H1 (cell line): ENCODE measurements around the gene TOP2A. TPM values are rescaled to one million over a fixed set of nuclear protein-coding genes. Genes with fewer than 3 reads are reported as not detected.
A peak's percentile ranks its signal among the peaks of the same experiment; 100 is the strongest.
"Not testable (repeated sequence)": the region's sequence is repeated elsewhere in the genome, so short reads cannot be mapped to it uniquely, and the experiment has no call there.

Experiments
- CTCF ChIA-PET: fragments of 300-600 bp; sonication (Branson Sonifier 250); formaldehyde crosslinking; loops from one replicate; lab custom pipeline; 2021; ENCODE audit not compliant: partially characterized antibody; lab: Charles Lee
- POLR2A ChIA-PET: fragments of 300-600 bp; sonication (Branson Sonifier 250); formaldehyde crosslinking; loops from one replicate; lab custom pipeline; 2021; ENCODE audit warnings: inconsistent platforms; ENCODE audit not compliant: partially characterized antibody; lab: Charles Lee
- DNase-seq, 2 experiments: peaks; one replicate each; pipeline versions ENCODE4 v3.0.0 to v3.0.0-alpha.2; 2010 to 2022; ENCODE audit warnings: low spot score in 2 of 2, low read depth in 1 of 2, mixed read lengths in 1 of 2
- FAIRE-seq: peaks from 2 replicates; lab custom pipeline; 2011; peaks lifted over from hg19 to GRCh38; lab: Jason Lieb, UNC
- H2AFZ ChIP-seq: 2 replicates; pipeline ENCODE4 v1.8.1; 2012; ENCODE audit warnings: low read length, inconsistent platforms
- H2AK5ac ChIP-seq: 2 replicates; pipeline ENCODE4 v1.6.1; 2013; ENCODE audit warnings: low read depth, low read length
- H2BK120ac ChIP-seq: replicated peaks from 2 replicates; pipeline ENCODE3; 2013; ENCODE audit warnings: low read depth, low read length, inconsistent platforms
- H2BK12ac ChIP-seq: 2 replicates; pipeline ENCODE4 v1.6.1; 2013; ENCODE audit warnings: low read depth, low read length
- H2BK15ac ChIP-seq: 2 replicates; pipeline ENCODE4 v1.6.1; 2013; ENCODE audit warnings: low read length
- H2BK20ac ChIP-seq: 2 replicates; pipeline ENCODE4 v1.6.1; 2013; ENCODE audit warnings: low read length
- H2BK5ac ChIP-seq: 2 replicates; pipeline ENCODE4 v1.6.1; 2013; ENCODE audit warnings: low read depth, low read length
- H3K14ac ChIP-seq: 2 replicates; pipeline ENCODE4 v1.6.1; 2013; ENCODE audit warnings: inconsistent platforms; ENCODE audit not compliant: insufficient read length
- H3K18ac ChIP-seq: 2 replicates; pipeline ENCODE4 v1.6.1; 2013; ENCODE audit warnings: low read length; ENCODE audit errors: extremely low read depth
- H3K23ac ChIP-seq: 2 replicates; pipeline ENCODE4 v1.6.1; 2013; ENCODE audit warnings: inconsistent platforms; ENCODE audit not compliant: insufficient read length
- H3K23me2 ChIP-seq: 2 replicates; pipeline ENCODE4 v1.6.1; 2013; ENCODE audit warnings: low read depth, low read length
- H3K27ac ChIP-seq: 2 replicates; pipeline ENCODE4 v1.6.1; 2011; ENCODE audit warnings: low read depth, low read length, inconsistent platforms
- H3K27me3 ChIP-seq, 4 experiments: replicated peaks in 1 of 4; 1 replicate in 1 of 4; 2 replicates in 3 of 4; pipeline versions ENCODE4 v1.6.1 to v1.8.1; 2011 to 2013; ENCODE audit warnings: low read length in 3 of 4, mild to moderate bottlenecking in 3 of 4, inconsistent platforms in 2 of 4, mixed read lengths in 2 of 4, moderate library complexity in 1 of 4; ENCODE audit not compliant: control insufficient read depth in 3 of 4, insufficient read depth in 3 of 4; ENCODE audit errors: extremely low read depth in 1 of 4
- H3K36me3 ChIP-seq, 4 experiments: 2 replicates each; pipeline versions ENCODE4 v1.6.1 to v1.8.1; 2011 to 2013; ENCODE audit warnings: mild to moderate bottlenecking in 4 of 4, low read length in 3 of 4, moderate library complexity in 2 of 4, control low read depth in 1 of 4, inconsistent platforms in 1 of 4; ENCODE audit not compliant: insufficient read depth in 4 of 4, control insufficient read depth in 2 of 4
- H3K4ac ChIP-seq: replicated peaks from 2 replicates; pipeline ENCODE3; 2013; ENCODE audit warnings: low read length, low read depth, mixed read lengths, inconsistent platforms; ENCODE audit not compliant: insufficient read length
- H3K4me1 ChIP-seq, 4 experiments: replicated peaks in 1 of 4; 1 replicate in 1 of 4; 2 replicates in 3 of 4; pipeline versions ENCODE4 v1.6.1 to v1.8.1; 2011 to 2013; ENCODE audit warnings: low read length in 3 of 4, inconsistent platforms in 2 of 4, mixed read lengths in 1 of 4; ENCODE audit not compliant: insufficient read depth in 4 of 4, control insufficient read depth in 3 of 4
- H3K4me2 ChIP-seq, 2 experiments: 2 replicates each; pipeline versions ENCODE4 v1.6.1 to v1.8.1; 2011 to 2013; ENCODE audit warnings: low read depth in 2 of 2, low read length in 2 of 2, control low read depth in 1 of 2, inconsistent platforms in 1 of 2, mild to moderate bottlenecking in 1 of 2; ENCODE audit not compliant: insufficient read depth in 1 of 2
- H3K4me3 ChIP-seq, 4 experiments: fragments of 200-600, 300-600 bp in 1 of 4; sonication (generic), shearing (Covaris generic), sonication (Bioruptor Twin) in 1 of 4; 2 replicates each; pipeline versions ENCODE4 v1.5.1 to v1.8.1; 2011 to 2016; ENCODE audit warnings: low read length in 4 of 4, low read depth in 3 of 4, control low read depth in 2 of 4, inconsistent platforms in 2 of 4, mild to moderate bottlenecking in 2 of 4, mixed read lengths in 1 of 4, moderate library complexity in 1 of 4; ENCODE audit not compliant: insufficient read depth in 2 of 4; ENCODE audit errors: extremely low read depth in 1 of 4
- H3K56ac ChIP-seq: replicated peaks from 2 replicates; pipeline ENCODE3; 2013; ENCODE audit warnings: low read depth, mild to moderate bottlenecking, mixed read lengths, low read length, inconsistent platforms; ENCODE audit not compliant: insufficient read length
- H3K79me1 ChIP-seq: 2 replicates; pipeline ENCODE4 v1.6.1; 2013; ENCODE audit warnings: low read depth, low read length, control low read depth
- H3K79me2 ChIP-seq, 2 experiments: 2 replicates each; pipeline versions ENCODE4 v1.6.1 to v1.8.1; 2012 to 2013; ENCODE audit warnings: low read length in 2 of 2, mild to moderate bottlenecking in 2 of 2, inconsistent platforms in 1 of 2; ENCODE audit not compliant: insufficient read depth in 2 of 2, control insufficient read depth in 1 of 2
- H3K9ac ChIP-seq, 4 experiments: replicated peaks in 1 of 4; 1 replicate in 1 of 4; 2 replicates in 3 of 4; pipeline versions ENCODE4 v1.6.1 to v1.8.1; 2011 to 2013; ENCODE audit warnings: low read depth in 3 of 4, low read length in 3 of 4, control low read depth in 2 of 4, mild to moderate bottlenecking in 2 of 4, moderate library complexity in 2 of 4, inconsistent platforms in 1 of 4; ENCODE audit errors: extremely low read depth in 1 of 4
- H3K9me3 ChIP-seq, 2 experiments: 2 replicates each; pipeline versions ENCODE4 v1.6.1 to v1.8.1; 2012 to 2013; ENCODE audit warnings: mild to moderate bottlenecking in 2 of 2, moderate library complexity in 2 of 2, control low read depth in 1 of 2, inconsistent platforms in 1 of 2, low read depth in 1 of 2, low read length in 1 of 2, mixed read lengths in 1 of 2; ENCODE audit not compliant: insufficient read depth in 2 of 2
- H4K20me1 ChIP-seq, 2 experiments: replicated peaks in 1 of 2; 2 replicates each; pipeline versions ENCODE3 to v1.8.1; 2011 to 2013; ENCODE audit warnings: inconsistent platforms in 2 of 2, low read length in 2 of 2, mild to moderate bottlenecking in 1 of 2; ENCODE audit not compliant: insufficient read depth in 2 of 2, control insufficient read depth in 1 of 2
- H4K5ac ChIP-seq: 2 replicates; pipeline ENCODE4 v1.6.1; 2013; ENCODE audit warnings: low read length, low read depth, mixed read lengths, inconsistent platforms; ENCODE audit not compliant: insufficient read length
- H4K8ac ChIP-seq: 2 replicates; pipeline ENCODE4 v1.8.0; 2013; ENCODE audit warnings: mild to moderate bottlenecking, moderate library complexity, low read length, inconsistent platforms; ENCODE audit not compliant: insufficient read depth; ENCODE audit errors: extremely low read depth
- H4K91ac ChIP-seq: replicated peaks from 2 replicates; pipeline ENCODE3; 2013; ENCODE audit warnings: low read length, mixed read lengths, inconsistent platforms; ENCODE audit not compliant: insufficient read length
- WGBS, 2 experiments: shearing (Covaris generic) in 1 of 2; methylation state at CpG; one replicate each; pipeline versions ENCODE4 v1.1.6 to v1.1.7; 2013 to 2015; ENCODE audit warnings: low lambda C conversion rate in 2 of 2, mixed read lengths in 2 of 2, inconsistent platforms in 1 of 2, low coverage in 1 of 2, missing lambda C conversion rate in 1 of 2; ENCODE audit not compliant: insufficient replicate concordance in 2 of 2, insufficient coverage in 1 of 2, insufficient read length in 1 of 2; ENCODE audit errors: extremely low coverage in 1 of 2, missing lambda C conversion rate in 1 of 2; 5-methylcytosine and 5-hydroxymethylcytosine counted together
- polyA plus RNA-seq, 7 experiments: library from polyadenylated mRNA; depleted of rRNA in 3 of 7; stranded (reverse) in 5 of 7; unstranded in 2 of 7; fragments of >200 nt in 5 of 7; fragments of 200-250 nt in 2 of 7; gene quantifications; 1 replicate in 5 of 7; 2 replicates in 1 of 7; 4 replicates in 1 of 7; pipeline versions ENCODE4 v1.2.1 to v1.2.3, GENCODE V29; 2011 to 2013; ENCODE audit warnings: missing spikeins in 2 of 7, mixed read lengths in 2 of 7
- total RNA-seq: library from RNA; stranded (reverse); fragmentation: NEBNext Ultra II Directional; extraction: Animal tissue kit (Norgen Biotek cat#: 25700); gene quantifications from 2 replicates; pipeline ENCODE4 v1.2.1, GENCODE V29; 2021

TOP2A gene
- total and polyA plus RNA-seq, 2 of the 8 experiments (the other 6 are each of a cell fraction or from before 2014, with no cell fraction given): 83.1 to 291 TPM

- not testable (repeated sequence) for H3K56ac ChIP-seq, H3K27ac ChIP-seq, H4K5ac ChIP-seq, H3K4me2 ChIP-seq, H2BK120ac ChIP-seq, H3K18ac ChIP-seq, H3K79me2 ChIP-seq, H3K4me3 ChIP-seq, H2BK12ac ChIP-seq, DNase-seq, H3K23ac ChIP-seq, H4K20me1 ChIP-seq, H3K9ac ChIP-seq, H2BK5ac ChIP-seq, H3K14ac ChIP-seq, H2AK5ac ChIP-seq, H4K8ac ChIP-seq, H2BK15ac ChIP-seq, H2AFZ ChIP-seq, H2BK20ac ChIP-seq, H3K36me3 ChIP-seq, FAIRE-seq, H3K79me1 ChIP-seq, H3K4ac ChIP-seq, H3K9me3 ChIP-seq
- peaks cover 8 to 18% (median 15%) of the 10 kb centered on the region in 4 experiments for H3K27me3 ChIP-seq
- POLR2A ChIA-PET: interaction anchor here (0.7 to 1.3 kb wide), 3 partner anchors 9 to 43 kb away, joined by 3 to 4 read pairs (median 3); no protein-coding TSS in a partner anchor
- peaks cover 18% of the 10 kb centered on the region; the same call in 1 of the 2 replicates for H3K23me2 ChIP-seq
- CTCF ChIA-PET: interaction anchor here (0.8 to 30.8 kb wide), 5 partner anchors 9 to 108 kb away, joined by 3 to 1198 read pairs (median 4); partner anchors contain the start of gene RARA
- H3K4me1 ChIP-seq: peaks cover 0 to 18% (median 13%) of the 10 kb centered on the region in 4 experiments; a peak in 6 of 7 replicates
- WGBS, 2 experiments: 92% methylated on average over 9 of the region's 9 CpGs; no CpG with 5 or more reads in 1 of the 2 experiments
- peak overlapping the region; percentile 74 for H4K91ac ChIP-seq
Measured at GRCh38 chr17:40367728-40368127, 50.0 kb downstream of the TOP2A start.
